GM13976 (cell line): Measurements from ENCODE around the gene XPNPEP2.

Experiments
- DNase-seq: peaks from one replicate; pipeline ENCODE4 v3.0.0; 2012; ENCODE audit warnings: low spot score
- in situ Hi-C: fragments of 300-500 bp; cut with MboI; formaldehyde crosslinking; loops from one replicate; pipeline ENCODE4 v1.12.0; 2022; ENCODE audit warnings: low sequenced_read_pairs, mixed read lengths, inconsistent platforms; ENCODE audit not compliant: unreplicated experiment
- TF ChIP-seq, protein P1 (sequence below): IDR thresholded peaks from 2 replicates; pipeline ENCODE4 v1.5.1; 2012; ENCODE audit warnings: borderline replicate concordance, mild to moderate bottlenecking; ENCODE audit not compliant: insufficient read depth; ENCODE audit errors: extremely low read depth, missing control alignments, control extremely low read depth

Gene XPNPEP2

DNA sequence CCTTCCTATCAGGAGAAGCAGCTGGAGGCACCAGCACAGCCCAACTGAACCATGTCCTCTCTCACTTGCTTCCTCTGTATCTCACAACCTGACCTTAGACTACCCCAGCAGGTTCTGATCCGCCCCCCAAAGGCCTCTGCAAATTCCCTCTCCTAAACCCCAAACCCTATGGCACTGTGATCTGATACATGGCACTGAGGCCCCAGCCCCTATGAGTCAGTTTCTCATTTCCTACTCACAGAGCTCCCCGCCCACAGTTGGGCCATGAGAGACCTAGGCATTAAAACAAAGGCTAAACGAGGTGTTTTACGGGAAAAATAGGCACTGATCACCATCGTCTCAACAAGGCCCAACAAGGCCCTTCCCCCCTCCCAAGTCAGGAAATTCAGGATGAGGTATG is 60.1 kb downstream of the XPNPEP2 start:
- in situ Hi-C loops: no loop called here
- TF ChIP-seq, protein P1, sequence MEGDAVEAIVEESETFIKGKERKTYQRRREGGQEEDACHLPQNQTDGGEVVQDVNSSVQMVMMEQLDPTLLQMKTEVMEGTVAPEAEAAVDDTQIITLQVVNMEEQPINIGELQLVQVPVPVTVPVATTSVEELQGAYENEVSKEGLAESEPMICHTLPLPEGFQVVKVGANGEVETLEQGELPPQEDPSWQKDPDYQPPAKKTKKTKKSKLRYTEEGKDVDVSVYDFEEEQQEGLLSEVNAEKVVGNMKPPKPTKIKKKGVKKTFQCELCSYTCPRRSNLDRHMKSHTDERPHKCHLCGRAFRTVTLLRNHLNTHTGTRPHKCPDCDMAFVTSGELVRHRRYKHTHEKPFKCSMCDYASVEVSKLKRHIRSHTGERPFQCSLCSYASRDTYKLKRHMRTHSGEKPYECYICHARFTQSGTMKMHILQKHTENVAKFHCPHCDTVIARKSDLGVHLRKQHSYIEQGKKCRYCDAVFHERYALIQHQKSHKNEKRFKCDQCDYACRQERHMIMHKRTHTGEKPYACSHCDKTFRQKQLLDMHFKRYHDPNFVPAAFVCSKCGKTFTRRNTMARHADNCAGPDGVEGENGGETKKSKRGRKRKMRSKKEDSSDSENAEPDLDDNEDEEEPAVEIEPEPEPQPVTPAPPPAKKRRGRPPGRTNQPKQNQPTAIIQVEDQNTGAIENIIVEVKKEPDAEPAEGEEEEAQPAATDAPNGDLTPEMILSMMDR: no peak
- no peak for DNase-seq

DNA sequence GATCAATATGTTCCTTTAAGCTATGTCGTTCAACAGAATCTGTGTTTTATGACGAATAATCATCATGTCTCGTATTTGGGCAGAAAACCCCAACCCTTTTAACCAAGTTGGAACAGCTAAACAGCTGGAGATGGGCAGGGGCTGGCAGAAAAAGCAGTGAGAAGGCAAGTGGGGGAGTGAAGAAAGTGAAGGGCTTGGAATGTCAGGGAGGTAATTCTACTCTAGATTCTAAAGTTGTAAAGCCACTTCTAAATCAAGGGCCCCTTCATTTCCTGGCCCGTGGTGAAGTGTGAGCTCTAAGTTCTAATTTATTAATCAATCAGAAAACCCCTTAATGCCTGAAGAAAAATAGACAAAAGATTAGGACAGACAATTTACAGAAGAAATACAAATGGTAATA is 61.4 kb downstream of the XPNPEP2 start:
- TF ChIP-seq, protein P1: no peak
- no peak for DNase-seq
- in situ Hi-C loops: no loop called here

DNA sequence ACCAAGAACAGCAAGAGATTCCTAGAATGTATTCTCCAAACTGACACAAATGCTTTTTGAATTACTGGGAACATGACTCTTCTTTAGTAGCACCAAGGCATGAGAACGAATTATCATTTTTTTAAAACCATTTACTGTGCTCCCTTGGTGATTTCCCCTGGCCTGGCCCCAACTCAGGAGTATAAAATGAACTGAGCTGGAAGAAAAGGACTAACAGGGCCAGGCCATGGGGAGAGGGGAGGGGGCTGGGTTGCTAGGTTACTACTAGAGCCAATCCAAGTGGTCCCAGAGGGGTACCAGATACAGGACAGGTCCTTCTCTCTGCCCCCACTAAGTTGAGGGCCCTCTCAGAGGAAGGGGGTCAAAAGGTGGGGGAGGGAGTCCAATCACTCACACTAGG is 64.1 kb downstream of the XPNPEP2 start:
- TF ChIP-seq, protein P1: no peak
- in situ Hi-C loops: no loop called here
- DNase-seq: no peak

DNA sequence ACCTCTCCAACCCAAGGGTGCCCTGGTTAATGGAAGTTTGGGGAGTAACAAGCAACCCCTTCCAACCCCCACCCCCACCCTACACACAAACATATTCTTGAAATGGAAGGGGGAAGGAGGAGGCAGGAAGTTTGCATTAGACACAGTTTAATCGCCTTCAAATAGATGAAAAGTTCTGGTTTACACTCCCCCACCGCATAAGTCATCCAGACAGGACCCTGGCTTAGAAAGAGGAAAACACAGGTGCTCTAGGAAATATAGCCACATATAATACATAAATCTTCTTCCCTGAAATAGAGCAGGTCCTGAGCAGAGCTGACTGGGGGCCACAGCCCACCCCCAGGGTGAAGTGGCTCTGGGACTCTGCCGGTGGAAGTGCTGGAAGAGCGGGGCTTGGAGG is 66.0 kb downstream of the XPNPEP2 start:
- in situ Hi-C loops: no loop called here

DNA sequence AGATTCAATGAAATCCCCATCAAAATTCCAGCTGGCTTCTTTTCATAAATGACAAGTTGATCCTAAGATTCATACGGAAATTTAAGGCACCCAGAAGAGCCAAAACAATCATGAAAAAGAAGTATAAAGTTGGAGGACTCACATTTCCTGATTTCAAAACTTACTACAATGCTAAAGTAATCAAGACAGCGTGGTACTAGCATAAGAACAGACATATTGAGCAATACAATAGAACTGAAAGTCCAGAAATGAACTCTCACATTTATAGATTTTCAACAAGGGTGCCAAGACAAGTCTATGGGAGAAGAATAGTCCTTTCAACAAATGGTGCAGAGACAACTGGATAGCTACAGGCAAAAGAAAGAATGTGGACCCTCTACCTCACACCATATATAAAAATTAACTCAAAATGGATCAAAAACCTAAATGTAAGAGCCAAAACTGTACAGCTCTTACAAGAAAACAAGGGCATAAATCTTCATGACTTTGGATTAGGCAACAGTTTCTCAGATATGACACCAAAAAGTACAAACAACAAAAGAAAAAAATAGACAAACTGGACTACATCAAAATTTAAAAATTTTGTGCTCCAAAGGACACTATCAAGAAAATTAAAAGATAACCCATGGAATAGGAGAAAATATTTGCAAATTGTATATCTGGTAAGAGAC is 69.5 kb downstream of the XPNPEP2 start:
- no peak for DNase-seq
- TF ChIP-seq, protein P1: no peak
- in situ Hi-C loops: no loop called here

More for the DNA sequence above, 66.0 kb downstream of the XPNPEP2 start:
- TF ChIP-seq, protein P1: no peak
- DNase-seq: no peak

DNA sequence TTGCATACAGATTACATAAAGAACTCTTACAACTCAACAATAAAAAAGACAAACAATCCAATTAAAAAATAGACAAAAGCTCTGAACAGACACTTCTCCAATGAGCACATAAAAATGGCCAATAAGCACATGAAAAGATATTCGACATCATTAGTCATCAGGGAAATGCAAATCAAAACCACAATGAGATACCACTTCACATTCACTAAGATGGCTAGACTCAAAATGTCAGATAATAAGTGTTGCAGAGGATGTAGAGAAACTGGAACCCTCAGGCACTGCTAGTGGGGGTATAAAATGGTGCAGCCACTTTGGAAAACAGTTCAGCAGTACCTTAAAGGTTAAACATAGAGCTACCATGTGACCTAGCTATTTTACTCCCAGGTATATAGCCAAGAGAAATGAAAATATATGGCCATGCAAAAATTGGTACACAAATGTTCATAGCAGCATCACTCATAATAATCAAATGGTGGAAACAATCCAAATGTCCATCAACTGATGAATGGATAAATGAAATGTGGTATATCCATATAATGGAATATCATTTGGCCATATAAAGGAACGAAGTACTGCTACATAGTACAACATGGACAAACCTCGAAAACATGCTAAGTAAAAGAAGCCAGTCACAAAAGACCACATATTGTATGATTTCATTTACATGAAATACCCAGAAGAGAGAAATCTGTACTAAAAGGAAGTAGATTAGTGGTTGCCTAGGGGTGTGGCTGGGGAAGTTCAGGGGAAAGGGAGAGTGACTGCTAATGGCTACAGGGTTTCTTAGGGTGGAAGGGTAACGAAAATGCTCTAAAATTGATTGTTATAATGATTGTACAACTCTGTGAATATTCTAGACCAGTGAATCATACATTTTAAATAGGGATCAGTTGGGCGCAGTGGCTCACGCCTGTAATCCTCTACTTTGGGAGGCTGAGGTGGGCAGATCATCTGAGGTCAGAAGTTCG is 70.3 kb downstream of the XPNPEP2 start:
- DNase-seq: no peak
- TF ChIP-seq, protein P1: no peak
- in situ Hi-C loops: no loop called here
